Raji (cell line): ENCODE results near the gene AREG.

Experiments used
- POLR2A ChIP-seq: IDR thresholded peaks from 2 replicates; pipeline ENCODE4 v1.6.1; 2011; ENCODE audit warnings: low read depth, low read length, control low read depth; ENCODE audit not compliant: insufficient read depth

AREG gene

GRCh38 chr4:74426101-74426500 lies 18.8 kb upstream of the AREG start:
- TF ChIP-seq POLR2A: no peak

- no peak for TF ChIP-seq POLR2A
These were observed 16.7 kb upstream of the AREG start for GRCh38 chr4:74428276-74428675.

- no peak for TF ChIP-seq POLR2A
These were observed 13.7 kb upstream of the AREG start for GRCh38 chr4:74431113-74431826.

GRCh38 chr4:74433043-74433442 lies 11.9 kb upstream of the AREG start:
- no peak for TF ChIP-seq POLR2A

- no peak for TF ChIP-seq POLR2A
These were observed 11.3 kb upstream of the AREG start for GRCh38 chr4:74433541-74434172.

- no peak for TF ChIP-seq POLR2A
These were observed 9.6 kb upstream of the AREG start for GRCh38 chr4:74435296-74435695.

GRCh38 chr4:74437866-74438265 lies 7.1 kb upstream of the AREG start:
- TF ChIP-seq POLR2A: no peak

GRCh38 chr4:74438661-74439060 lies 6.3 kb upstream of the AREG start:
- no peak for TF ChIP-seq POLR2A

GRCh38 chr4:74439952-74440351 lies 5.0 kb upstream of the AREG start:
- no peak for TF ChIP-seq POLR2A

- TF ChIP-seq POLR2A: no peak
These were observed 4.6 kb upstream of the AREG start for GRCh38 chr4:74440356-74440755.

- TF ChIP-seq POLR2A: no peak
These were observed 3.2 kb upstream of the AREG start for GRCh38 chr4:74441744-74442143.

- no peak for TF ChIP-seq POLR2A
These were observed 1.4 kb downstream of the AREG start for GRCh38 chr4:74446193-74446868.

GRCh38 chr4:74446896-74447295 lies 2.0 kb downstream of the AREG start:
- no peak for TF ChIP-seq POLR2A

GRCh38 chr4:74447636-74448233 lies 2.8 kb downstream of the AREG start:
- no peak for TF ChIP-seq POLR2A

- no peak for TF ChIP-seq POLR2A
These were observed 4.8 kb downstream of the AREG start for GRCh38 chr4:74449571-74450297.
